BLaER1 treated with 17β-estradiol and CSF1 and Interleukin-3, amounts not matched to agents 10 nM and 100 nM (cell line): ENCODE results near the gene ATRNL1.

Source experiments
- H3K27ac ChIP-seq, 11 experiments: shearing (Covaris generic); formaldehyde crosslinking; 2 replicates each; pipeline ENCODE4 v1.8.1; 2022
- H3K27me3 ChIP-seq, 11 experiments: shearing (Covaris generic); formaldehyde crosslinking; 2 replicates each; pipeline ENCODE4 v1.8.1; 2022
- H3K36me3 ChIP-seq, 11 experiments: shearing (Covaris generic); formaldehyde crosslinking; 2 replicates each; pipeline ENCODE4 v1.8.1; 2022
- H3K4me1 ChIP-seq, 10 experiments: shearing (Covaris generic); formaldehyde crosslinking; 2 replicates each; pipeline ENCODE4 v1.8.1; 2022
- H3K4me2 ChIP-seq, 11 experiments: shearing (Covaris generic); formaldehyde crosslinking; 2 replicates each; pipeline ENCODE4 v1.8.1; 2022
- H3K4me3 ChIP-seq, 10 experiments: shearing (Covaris generic); formaldehyde crosslinking; 2 replicates each; pipeline ENCODE4 v1.8.1; 2022
- H3K9ac ChIP-seq, 11 experiments: shearing (Covaris generic); formaldehyde crosslinking; 2 replicates each; pipeline ENCODE4 v1.8.1; 2022
- H3K9me3 ChIP-seq, 11 experiments: shearing (Covaris generic); formaldehyde crosslinking; replicated peaks in 1 of 11; 2 replicates each; pipeline ENCODE4 v1.8.1; 2022
- H4K20me1 ChIP-seq, 11 experiments: shearing (Covaris generic); formaldehyde crosslinking; 2 replicates each; pipeline ENCODE4 v1.8.1; 2022
- Cebpa-rat ChIP-seq, 11 experiments: shearing (Covaris generic); IDR thresholded peaks; 2 replicates each; pipeline ENCODE4 v1.8.1; 2022

Gene ATRNL1

DNA sequence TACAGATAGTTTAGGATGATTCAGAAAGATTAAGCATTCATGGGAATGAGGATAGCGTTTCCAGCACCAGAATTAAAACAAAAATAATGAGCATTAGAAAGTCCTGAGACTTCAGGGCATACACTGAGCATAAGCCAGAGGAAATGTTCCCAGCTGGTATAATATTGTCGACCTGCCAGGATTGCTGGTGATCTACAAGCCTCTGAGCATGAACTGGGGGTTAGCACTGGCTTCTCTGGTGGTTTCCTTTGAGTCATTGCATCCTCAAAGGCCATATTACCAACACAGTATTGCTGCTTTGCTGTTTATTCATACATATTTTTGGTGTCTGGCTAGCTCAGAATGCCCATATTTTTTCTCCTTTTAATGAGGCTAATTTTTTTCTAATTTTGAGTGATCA is 10.7 kb upstream of the ATRNL1 start:
- no peak overlapping the region for H3K4me2 ChIP-seq
- TF ChIP-seq Cebpa-rat (IDR thresholded peaks at IDR 0.05), result no peak
- no peak overlapping the region for H3K27ac ChIP-seq
- no peak overlapping the region for H3K4me3 ChIP-seq
- H3K9me3 ChIP-seq, result peaks cover 13 to 28% (median 24%) of the 10 kb centered on the region in 11 experiments
- H3K4me1 ChIP-seq, result no peaks in the 10 kb centered on the region
- no peaks in the 10 kb centered on the region for H3K27me3 ChIP-seq
- no peaks in the 10 kb centered on the region for H3K36me3 ChIP-seq
- H3K9ac ChIP-seq, result no peak overlapping the region
- no peaks in the 10 kb centered on the region for H4K20me1 ChIP-seq

DNA sequence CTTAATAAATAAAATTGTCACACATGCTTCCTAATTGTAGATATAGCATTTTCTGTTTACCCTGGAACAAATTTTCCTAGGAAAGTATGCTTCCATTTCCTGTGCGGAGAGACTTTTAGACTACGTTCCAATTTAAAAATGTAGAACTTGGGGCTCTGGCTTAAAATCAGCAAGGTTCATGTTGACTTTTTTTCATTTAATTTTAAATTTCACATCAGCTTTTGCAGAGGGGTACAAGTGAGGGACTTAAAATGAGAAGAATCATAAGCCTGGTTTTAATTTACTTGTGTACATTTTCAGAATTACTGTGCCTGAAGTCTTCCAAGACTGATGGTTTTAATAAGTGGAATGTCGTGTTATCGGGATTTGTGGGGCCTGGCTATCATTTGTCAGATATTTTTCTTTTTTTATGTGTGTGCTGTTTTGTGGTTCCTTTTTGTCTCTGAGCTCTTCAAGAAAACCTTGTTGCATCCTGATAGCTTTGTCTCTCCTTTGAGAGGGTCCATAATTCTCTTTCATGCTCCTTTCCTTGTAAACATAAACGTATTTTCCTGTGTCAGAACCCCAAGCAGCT is 8.8 kb upstream of the ATRNL1 start:
- Histone ChIP-seq H3K4me1 (no peaks in the 10 kb centered on the region), H3K9me3 (peaks cover 14 to 30% (median 21%) of the 10 kb centered on the region in 11 experiments), H3K9ac (no peak overlapping the region), H3K27me3 (no peaks in the 10 kb centered on the region), H3K4me2 (no peak overlapping the region), H3K36me3 (no peaks in the 10 kb centered on the region), H3K27ac (no peak overlapping the region), H4K20me1 (no peaks in the 10 kb centered on the region), H3K4me3 (no peak overlapping the region)
- TF ChIP-seq Cebpa-rat (IDR thresholded peaks at IDR 0.05), result no peak

DNA sequence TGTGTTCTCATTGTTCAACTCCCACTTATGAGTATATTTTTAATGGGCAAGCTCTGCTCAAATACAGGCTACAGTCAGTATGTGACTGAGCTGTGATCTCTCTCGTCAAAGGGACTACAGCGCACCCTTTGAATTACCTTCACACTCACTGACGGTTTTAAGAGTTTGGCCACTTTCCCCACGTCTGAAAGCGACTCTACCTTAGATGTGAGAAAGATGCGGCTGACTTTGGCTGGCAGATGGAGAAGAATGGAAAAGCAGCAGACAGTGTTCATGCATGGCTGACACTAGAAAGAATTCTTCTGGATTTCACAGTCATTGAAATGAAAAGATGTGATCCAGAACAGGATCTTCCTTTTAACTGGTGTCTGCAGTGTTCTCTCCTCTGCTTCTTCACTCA is 2.0 kb upstream of the ATRNL1 start:
- no peak overlapping the region for H3K27ac ChIP-seq
- H3K36me3 ChIP-seq, result no peaks in the 10 kb centered on the region
- H3K4me1 ChIP-seq, result peaks cover 5 to 25% (median 16%) of the 10 kb centered on the region in 10 experiments; a peak in 15 of 20 replicates
- H3K27me3 ChIP-seq, result peaks cover 25 to 48% (median 36%) of the 10 kb centered on the region in 11 experiments
- no peak overlapping the region for H3K9ac ChIP-seq
- TF ChIP-seq Cebpa-rat (IDR thresholded peaks at IDR 0.05), result no peak
- no peak overlapping the region for H3K4me2 ChIP-seq
- peaks cover 0 to 18% (median 0%) of the 10 kb centered on the region in 11 experiments; a peak in 5 of 22 replicates for H4K20me1 ChIP-seq
- H3K4me3 ChIP-seq, result no peak overlapping the region
- H3K9me3 ChIP-seq, result peaks cover 13 to 24% (median 18%) of the 10 kb centered on the region in 11 experiments

DNA sequence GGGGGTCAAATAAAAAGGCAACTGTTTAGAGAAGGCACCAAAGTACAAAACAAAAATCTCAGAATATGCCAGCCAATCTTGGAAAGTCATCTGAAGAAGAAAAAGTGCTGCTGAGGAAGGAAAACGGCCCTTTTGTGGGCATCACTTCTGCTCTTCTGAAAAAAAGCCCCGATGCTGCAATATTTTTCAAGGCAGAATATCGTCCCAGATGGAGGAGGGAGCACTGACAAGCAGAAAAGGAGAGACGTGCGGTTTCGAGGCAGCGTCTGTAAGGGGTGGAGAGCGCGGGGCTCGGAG is 959 bp upstream of the ATRNL1 start:
- H3K4me2 ChIP-seq, result peak overlapping the region; percentile 82 to 99 (median 94)
- TF ChIP-seq Cebpa-rat (IDR thresholded peaks at IDR 0.05), result no peak

DNA sequence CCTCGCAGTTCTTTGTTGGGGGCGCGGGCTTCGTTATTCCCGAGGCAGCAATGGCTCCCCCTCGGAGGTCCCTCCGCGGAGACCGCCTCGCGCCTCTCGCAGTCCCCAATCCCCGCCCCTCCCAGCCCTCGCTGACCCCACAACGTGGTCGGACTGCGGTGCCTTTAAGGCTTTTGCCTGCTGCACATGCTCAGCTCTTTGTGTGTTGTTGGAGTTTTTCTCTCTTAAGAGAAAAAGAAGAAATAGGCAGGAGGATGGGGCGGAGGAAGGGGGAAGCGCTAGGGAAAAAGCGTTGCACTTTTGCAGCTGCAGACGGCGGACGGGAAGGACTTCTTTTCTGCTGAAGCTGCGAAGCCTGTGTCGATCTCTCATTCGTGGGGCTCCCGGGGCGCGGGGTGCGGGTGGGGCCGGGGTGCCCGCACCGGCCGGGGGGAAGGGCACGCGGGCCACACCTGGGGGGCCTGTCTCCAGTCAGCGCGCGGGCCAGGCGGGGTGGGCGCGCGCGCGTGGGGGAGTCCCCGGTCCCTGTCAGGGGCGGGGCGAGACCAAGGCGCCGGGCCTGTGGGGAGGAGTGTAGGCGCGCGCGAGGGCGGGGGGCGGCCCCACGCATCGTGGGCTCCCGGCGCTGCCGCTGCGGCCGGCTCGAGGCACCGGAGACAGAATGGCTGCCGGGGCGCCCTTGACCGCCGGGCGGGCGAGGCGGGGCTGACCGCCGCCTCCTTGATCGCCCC is 445 bp upstream of the ATRNL1 start:
- Histone ChIP-seq H4K20me1 (peaks cover 0 to 18% (median 0%) of the 10 kb centered on the region in 11 experiments; a peak in 5 of 22 replicates), H3K27me3 (peaks cover 25 to 52% (median 39%) of the 10 kb centered on the region in 11 experiments), H3K27ac (peak overlapping the region; percentile 85 to 95 (median 90)), H3K36me3 (no peaks in the 10 kb centered on the region), H3K9me3 (peaks cover 2 to 12% (median 6%) of the 10 kb centered on the region in 11 experiments; a peak in 17 of 22 replicates), H3K4me3 (peak overlapping the region; percentile 76 to 94 (median 85)), H3K9ac (peak overlapping the region; percentile 85 to 98 (median 90)), H3K4me2 (peak overlapping the region; percentile 82 to 99 (median 94)), H3K4me1 (peaks cover 5 to 25% (median 16%) of the 10 kb centered on the region in 10 experiments; a peak in 15 of 20 replicates)
- TF ChIP-seq Cebpa-rat (IDR thresholded peaks at IDR 0.05), result no peak

More for the DNA sequence above, 959 bp upstream of the ATRNL1 start:
- peak overlapping the region; percentile 85 to 98 (median 90) for H3K9ac ChIP-seq
- H3K9me3 ChIP-seq, result peaks cover 8 to 17% (median 12%) of the 10 kb centered on the region in 11 experiments
- H3K4me1 ChIP-seq, result peaks cover 5 to 25% (median 16%) of the 10 kb centered on the region in 10 experiments; a peak in 15 of 20 replicates
- H3K4me3 ChIP-seq, result peak overlapping the region; percentile 76 to 94 (median 85)
- H3K27ac ChIP-seq, result peak overlapping the region in 10 of 11 experiments; percentile 85 to 95 (median 90); a peak in 17 of 22 replicates
- peaks cover 25 to 52% (median 39%) of the 10 kb centered on the region in 11 experiments for H3K27me3 ChIP-seq
- no peaks in the 10 kb centered on the region for H3K36me3 ChIP-seq
- peaks cover 0 to 18% (median 0%) of the 10 kb centered on the region in 11 experiments; a peak in 5 of 22 replicates for H4K20me1 ChIP-seq

DNA sequence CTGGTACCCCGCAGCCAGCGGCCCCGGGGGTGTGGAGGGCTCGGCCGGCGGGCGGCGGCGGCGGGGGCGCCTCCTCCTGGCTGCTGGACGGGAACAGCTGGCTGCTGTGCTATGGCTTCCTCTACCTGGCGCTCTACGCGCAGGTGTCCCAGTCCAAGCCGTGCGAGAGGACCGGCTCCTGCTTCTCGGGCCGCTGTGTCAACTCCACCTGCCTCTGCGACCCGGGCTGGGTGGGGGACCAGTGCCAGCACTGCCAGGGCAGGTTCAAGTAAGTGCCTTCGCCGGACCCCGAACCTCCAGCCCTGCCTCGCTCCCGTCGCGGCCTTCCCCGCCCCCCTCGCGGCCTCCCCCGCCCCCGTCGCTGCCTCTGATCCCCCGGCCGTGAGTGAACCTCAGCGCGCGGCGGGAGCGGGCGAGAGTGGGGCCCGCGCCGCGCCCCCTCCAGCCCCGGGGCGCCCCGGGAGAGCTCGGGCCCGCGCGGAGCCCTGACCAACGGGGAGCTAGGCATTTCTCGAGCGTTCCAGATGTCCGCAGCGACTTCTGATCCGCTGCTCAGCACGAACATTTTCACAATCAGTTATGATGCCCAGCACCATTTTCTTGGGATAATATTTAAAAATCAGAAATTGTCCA is 727 bp downstream of the ATRNL1 start:
- no peak for TF ChIP-seq Cebpa-rat (IDR thresholded peaks at IDR 0.05)
- Histone ChIP-seq H3K9me3 (0 out of 22 replicates have a peak, but pooled peaks cover 0 to 2% (median 0%) of the 10 kb centered on the region in 11 experiments), H3K4me1 (peaks cover 5 to 25% (median 16%) of the 10 kb centered on the region in 10 experiments; a peak in 15 of 20 replicates), H3K27me3 (peaks cover 25 to 52% (median 39%) of the 10 kb centered on the region in 11 experiments), H3K27ac (peak overlapping the region in 10 of 11 experiments; percentile 85 to 95 (median 90); a peak in 20 of 22 replicates), H4K20me1 (peaks cover 0 to 18% (median 0%) of the 10 kb centered on the region in 11 experiments; a peak in 5 of 22 replicates), H3K36me3 (no peaks in the 10 kb centered on the region), H3K4me2 (peak overlapping the region; percentile 82 to 99 (median 94)), H3K9ac (peak overlapping the region; percentile 85 to 98 (median 90)), H3K4me3 (peak overlapping the region; percentile 76 to 94 (median 85))

DNA sequence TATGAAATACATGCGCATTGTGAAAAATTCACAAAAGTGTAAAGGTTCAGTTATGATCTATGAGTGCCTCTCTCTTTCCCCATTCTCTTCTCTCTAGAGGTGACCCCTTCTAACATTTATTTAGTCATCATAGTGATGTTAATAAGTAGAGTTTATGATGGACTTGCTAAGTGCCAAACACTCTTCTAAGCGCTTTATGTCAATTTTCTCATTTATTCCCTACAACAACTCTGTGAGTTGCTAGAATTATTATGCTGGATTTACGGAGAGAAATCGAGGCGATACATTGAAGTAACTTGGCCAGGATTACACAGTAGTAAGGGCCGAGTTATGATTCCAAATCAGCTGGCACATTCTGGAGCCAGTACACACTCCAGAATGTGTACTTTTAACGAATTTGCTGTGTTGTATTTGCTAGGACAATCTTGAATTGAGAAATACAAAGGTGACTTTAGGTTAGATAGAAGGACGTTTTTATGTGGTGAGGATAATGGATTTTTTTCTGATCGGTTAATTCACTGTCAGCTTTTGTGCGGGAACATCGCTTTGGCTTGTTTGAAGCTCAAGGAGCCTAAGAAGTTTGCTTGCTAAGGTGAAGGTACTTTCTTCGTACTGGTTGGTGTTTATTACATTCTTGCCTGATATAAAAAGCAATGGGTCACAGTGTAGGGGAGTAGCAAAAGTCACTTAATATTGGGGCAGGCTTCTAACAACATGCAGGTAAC is 1.4 kb downstream of the ATRNL1 start:
- TF ChIP-seq Cebpa-rat (IDR thresholded peaks at IDR 0.05), result no peak
- Histone ChIP-seq H3K4me1 (peaks cover 5 to 25% (median 16%) of the 10 kb centered on the region in 10 experiments; a peak in 15 of 20 replicates), H3K9ac (peak overlapping the region in 10 of 11 experiments; percentile 42 to 95 (median 89); a peak in 16 of 22 replicates), H3K27me3 (peaks cover 25 to 52% (median 39%) of the 10 kb centered on the region in 11 experiments), H3K4me2 (peak overlapping the region; percentile 82 to 99 (median 94)), H3K9me3 (0 out of 22 replicates have a peak, but pooled peaks cover 0 to 6% (median 0%) of the 10 kb centered on the region in 11 experiments), H3K36me3 (no peaks in the 10 kb centered on the region), H3K27ac (no peak overlapping the region), H4K20me1 (peaks cover 0 to 18% (median 0%) of the 10 kb centered on the region in 11 experiments; a peak in 5 of 22 replicates), H3K4me3 (peak overlapping the region; percentile 76 to 94 (median 85))

DNA sequence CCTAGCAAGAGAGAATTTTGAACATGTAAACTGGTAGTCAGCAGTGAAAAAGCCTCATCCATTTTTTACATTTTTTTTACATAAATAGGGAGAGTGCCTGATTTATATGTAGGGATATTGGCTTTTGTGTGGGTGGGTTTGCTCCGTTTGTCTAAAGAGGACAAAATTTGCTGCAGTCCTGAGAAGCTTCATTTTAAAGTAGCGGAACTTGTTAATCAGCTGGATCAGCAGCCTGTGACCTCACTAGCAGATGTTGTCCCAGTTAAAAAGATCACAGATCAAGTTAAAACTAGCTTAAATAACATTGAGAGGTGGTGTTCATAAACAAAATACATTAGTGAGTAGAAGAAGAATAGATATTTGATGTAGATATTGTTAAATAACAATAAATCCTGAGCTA is 2.6 kb downstream of the ATRNL1 start:
- Histone ChIP-seq H3K4me3 (no peak overlapping the region), H3K36me3 (peaks cover 0 to 4% (median 0%) of the 10 kb centered on the region in 11 experiments; a peak in 1 of 22 replicates), H4K20me1 (peaks cover 0 to 18% (median 0%) of the 10 kb centered on the region in 11 experiments; a peak in 5 of 22 replicates), H3K27me3 (peaks cover 25 to 52% (median 39%) of the 10 kb centered on the region in 11 experiments), H3K9ac (no peak overlapping the region), H3K4me1 (peaks cover 5 to 25% (median 16%) of the 10 kb centered on the region in 10 experiments; a peak in 15 of 20 replicates), H3K4me2 (peak overlapping the region in 5 of 11 experiments; percentile 3 to 45 (median 8); a peak in 4 of 22 replicates), H3K9me3 (peaks cover 0 to 16% (median 0%) of the 10 kb centered on the region in 11 experiments; a peak in 4 of 22 replicates), H3K27ac (no peak overlapping the region)
- no peak for TF ChIP-seq Cebpa-rat (IDR thresholded peaks at IDR 0.05)
